ENCODE results near the gene TMPRSS3.

Gene TMPRSS3

GRCh38 chr21:42348762-42349161, 47.1 kb downstream of the TMPRSS3 start:
- DNase-seq = no peak

GRCh38 chr21:42347601-42348327, 48.1 kb downstream of the TMPRSS3 start:
- DNase-seq = no peak

DNA sequence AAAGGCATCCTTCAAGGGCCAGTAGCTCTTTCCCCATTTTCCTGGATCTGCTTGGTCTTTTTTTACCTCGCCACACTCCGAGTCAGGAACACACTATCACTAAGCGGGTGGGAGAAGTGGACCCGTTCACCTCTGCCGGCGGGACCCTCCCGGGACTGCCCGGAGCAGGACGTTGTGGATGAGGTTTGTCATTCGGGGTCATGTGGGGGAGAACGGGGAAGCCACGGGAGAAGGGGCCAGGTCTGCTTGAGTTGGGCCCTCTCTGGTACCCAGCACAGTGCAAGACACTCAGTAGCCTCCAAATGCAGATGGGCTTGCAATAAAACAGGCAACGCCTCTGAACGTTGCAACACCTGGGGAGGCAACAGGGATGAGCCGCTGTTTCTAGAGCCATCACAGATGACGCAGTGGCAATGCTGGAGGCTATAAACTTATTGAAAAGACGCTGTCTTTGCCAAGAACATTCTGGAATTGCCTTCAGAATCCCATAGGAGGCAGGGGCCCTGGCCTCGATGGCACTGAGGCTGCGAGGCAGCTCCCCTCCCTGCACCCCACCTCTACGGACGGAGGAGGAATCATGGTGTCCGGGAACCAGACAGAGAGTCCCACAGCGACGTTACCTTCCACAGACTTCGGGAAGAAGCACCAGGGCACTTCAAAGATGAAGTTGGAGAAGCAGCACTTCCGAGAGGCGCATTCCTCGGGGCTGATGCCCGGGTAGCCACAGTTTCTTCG, 48.8 kb downstream of the TMPRSS3 start:
- no peak for DNase-seq

- DNase-seq = no peak
These were observed 49.4 kb downstream of the TMPRSS3 start for GRCh38 chr21:42346441-42346840.

GRCh38 chr21:42344631-42345030, 51.2 kb downstream of the TMPRSS3 start:
- DNase-seq = no peak

DNA sequence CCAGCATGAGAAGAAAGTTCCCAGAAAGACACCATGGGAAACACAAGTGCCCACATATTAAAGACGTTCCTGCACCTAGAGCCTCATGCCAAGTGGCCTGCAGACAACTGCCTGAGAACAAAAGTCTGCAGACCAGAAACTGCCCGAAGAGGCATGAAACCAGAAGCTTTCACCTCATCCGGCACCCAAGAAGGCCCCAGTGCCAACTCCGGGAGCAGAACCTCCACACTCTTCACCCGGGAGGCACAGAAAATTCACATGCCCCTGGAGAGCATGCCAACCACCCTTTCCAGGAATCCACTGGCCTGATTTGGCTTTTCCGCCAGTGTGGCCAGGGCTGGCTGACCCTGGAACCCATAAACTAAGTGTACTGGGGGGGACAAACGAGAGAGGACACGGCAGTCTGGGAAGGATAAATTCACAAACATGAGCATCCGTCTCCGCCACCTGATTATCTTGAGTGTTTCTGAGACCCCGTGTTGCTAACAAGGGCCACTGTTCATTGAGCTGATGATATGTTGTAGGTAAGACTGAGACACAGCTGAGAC, 51.8 kb downstream of the TMPRSS3 start:
- DNase-seq = no peak

- no peak for DNase-seq
These were observed 52.3 kb downstream of the TMPRSS3 start for GRCh38 chr21:42343556-42343955.

- no peak for DNase-seq
These were observed 52.8 kb downstream of the TMPRSS3 start for GRCh38 chr21:42343101-42343500.

GRCh38 chr21:42341776-42342542, 53.9 kb downstream of the TMPRSS3 start:
- no peak for DNase-seq

DNA sequence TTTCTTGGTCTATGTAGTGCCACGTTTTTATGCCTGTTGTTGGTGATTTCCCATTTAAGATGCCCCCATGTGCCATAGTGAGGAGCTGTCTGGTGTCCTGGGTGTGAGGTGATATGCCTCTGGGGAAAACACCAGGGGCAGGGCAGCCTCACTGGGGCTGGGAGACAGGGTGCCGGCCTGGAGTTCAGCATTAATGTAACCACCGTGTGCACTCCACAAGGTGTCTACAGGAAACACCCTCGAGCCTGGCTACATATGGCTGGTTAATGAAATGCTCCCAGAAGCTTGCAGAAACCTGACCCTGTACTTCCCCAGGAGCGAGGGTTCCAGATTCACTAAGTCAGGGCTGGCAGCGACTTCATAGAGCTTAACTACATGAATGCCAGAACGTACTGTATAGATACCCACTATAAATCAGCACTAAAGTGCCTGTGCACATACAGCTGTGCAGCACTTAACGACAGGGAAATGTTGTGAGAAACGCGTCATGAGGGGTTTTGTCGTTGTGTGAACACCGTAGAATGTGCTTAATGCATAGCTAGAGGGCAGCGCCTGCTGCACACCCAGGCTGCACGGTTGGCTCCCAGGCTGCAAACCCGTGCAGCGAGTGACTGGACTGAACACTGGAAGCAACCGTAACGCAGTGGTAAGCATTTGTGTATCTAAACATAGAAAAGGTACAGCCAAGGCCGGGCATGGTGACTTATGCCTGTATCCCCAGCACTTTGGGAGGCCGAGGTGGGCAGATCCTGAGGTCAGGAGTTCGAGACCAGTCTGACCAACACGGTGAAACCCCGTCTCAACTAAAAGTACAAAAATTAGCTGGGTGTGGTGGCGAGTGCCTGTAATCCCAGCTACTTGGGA, 55.4 kb downstream of the TMPRSS3 start:
- DNase-seq = no peak

- no peak for DNase-seq
These were observed 56.8 kb downstream of the TMPRSS3 start for GRCh38 chr21:42338729-42339715.

DNA sequence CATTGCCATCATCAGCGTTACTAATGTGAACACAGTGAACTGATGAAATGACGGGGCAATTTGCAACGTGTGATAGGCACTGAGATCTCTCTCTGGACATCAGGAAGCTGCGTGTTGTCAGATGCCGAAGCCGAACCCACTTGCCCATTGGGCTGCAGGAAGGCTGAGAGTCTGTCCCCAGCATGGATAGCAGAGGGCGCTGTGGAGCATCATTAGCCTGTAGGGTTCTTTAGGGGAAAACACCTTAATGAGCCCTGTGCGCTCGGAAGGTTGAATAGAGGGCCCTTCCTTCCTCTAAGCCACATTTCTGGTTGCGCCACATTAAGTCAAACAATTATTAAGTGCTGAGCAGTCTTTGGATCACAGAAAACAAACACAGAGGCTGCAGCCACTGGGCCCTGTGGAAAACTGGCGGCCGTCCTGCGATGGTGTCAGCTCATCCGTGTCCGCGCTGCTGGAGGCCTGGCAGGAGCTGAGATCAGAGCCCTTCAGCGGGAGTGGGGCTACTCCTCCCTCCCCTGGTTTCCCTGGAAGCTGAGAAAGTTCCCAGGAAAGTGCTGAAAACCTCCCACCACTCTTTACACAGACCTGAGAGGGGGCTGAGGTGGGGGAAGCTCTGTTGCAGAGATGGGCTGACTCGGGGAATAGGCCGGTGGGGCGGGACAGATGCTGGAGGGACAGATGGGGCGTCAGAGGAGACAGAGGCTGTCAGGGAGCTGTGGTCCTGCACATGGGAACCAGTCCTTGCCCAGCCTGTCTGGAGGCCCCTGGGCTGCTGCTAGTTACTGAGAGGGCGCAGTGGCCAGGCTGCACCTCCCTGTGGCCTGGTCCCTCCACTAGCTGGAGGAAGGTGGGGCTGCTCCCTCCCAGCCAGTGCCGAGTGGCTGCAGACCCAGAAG, 57.8 kb downstream of the TMPRSS3 start:
- no peak for DNase-seq

- no peak for DNase-seq
These were observed 58.6 kb downstream of the TMPRSS3 start for GRCh38 chr21:42337276-42337675.

DNA sequence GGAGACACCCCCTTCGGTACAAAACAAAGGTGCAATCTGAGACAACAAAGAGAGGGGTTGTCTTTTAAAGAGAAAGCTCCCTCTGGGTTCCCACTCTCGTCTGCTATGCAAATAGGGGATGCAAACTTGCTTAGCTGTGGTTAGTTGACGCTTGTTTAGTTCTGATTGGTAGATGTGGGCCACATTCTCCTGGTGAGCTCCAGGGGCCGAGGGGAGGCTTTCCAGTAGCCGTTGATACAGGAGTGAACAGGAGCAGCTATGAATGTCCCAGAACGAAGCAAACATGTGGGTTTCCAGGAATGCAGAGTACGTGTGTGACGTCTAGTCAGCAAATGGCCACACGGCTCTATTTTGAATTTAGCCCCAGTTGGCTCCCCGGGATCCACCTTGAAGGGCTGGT, 59.8 kb downstream of the TMPRSS3 start:
- no peak for DNase-seq

DNA sequence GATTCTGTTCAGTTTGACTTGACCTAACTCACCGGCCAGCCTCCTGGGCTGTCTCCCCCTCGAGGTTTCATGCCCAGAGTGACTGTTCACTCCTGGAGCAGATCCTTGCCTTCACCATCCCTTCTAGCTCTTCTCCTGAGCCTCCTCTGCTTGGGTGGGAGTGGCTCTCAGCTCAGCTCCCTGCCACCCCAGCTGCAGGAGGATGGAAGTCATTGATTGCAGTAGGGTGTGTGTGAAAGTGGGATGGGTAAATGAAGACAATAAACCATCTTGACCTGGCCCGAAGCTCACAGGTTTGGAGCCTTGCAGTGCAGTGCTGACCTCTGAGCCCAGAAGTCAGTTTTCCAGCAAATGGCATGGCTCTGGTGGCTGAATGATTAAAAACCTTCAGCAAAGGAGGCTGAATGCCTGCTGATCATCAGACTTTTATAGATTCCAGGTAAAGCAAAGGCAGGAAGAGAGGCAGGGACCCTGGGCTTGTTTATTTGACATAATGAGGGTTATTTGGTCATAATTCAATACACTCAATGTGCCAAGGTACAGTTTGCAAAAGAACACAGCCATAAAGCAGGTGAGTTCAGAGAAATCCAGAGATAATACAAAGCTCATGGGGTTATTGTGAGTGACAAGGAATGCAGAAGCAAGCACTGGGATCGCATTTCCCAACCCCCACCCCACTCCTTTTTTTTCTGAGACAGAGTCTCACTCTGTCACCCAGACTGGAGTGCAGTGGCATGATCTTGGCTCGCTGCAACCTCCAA, 63.1 kb downstream of the TMPRSS3 start:
- no peak for DNase-seq

DNA sequence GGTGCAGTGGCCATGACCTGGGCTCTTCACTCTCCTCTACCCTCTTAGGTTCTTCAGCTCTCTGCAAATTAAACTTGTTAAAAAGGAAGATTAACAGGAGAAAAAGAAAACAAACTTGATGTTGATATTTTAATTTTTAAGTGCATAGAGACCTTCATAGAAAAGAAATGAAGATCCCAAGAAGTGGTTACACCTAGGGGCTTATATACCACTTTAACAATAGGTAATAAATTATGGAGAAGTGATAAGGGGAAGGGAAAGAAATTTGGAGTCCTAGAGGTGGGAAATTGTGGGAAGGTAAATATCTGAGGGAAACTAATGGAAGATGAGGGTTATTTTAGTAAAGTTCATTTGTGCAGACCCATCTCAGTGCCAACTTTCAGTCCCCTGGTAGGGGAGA, 64.2 kb downstream of the TMPRSS3 start:
- no peak for DNase-seq

DNA sequence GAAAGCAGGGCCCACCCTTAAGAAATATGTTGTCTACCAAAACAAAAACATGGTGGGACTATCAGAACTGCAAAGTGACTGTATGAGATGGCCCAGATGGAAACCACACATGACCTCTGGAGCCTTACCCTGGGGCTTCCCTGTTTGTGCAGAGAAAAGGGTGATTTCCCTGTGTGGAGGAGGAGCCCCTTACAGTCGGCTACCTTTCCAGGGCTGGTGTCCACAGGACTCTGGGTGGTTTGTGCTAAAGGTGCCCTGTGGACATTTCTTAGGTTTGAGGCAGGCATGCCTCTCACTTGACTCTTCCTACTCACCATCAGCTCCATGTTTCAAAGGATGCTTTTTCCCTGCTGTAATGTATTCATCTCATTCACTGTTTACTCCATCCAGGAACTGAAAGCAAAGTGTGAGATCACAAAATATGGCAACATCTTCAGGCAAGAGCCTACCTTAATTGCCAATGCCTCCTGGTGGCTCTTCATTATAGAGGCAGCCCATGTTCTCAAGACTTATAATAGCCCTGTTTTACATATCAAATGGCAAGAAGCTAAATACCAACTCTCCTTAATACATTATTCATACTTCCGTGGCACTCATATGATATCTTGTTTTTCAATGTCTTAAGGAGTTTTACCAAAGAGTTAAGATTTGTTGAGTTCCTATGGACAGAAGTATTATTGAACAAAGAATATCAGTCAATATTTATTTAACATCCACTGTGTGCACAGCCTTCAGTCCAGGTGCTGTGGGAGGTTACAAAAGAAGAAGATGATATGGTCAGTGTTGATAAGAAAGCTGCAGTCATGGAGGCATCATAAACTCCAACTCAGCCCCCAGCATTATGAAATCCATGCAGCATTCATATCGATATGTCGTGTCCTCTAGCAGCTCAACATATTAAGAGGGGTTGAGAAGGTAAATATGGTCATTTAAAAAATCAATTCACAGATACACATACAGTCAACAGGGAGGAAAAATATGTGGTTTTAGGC, 65.2 kb downstream of the TMPRSS3 start:
- no peak for DNase-seq

- no peak for DNase-seq
These were observed 71.0 kb downstream of the TMPRSS3 start for GRCh38 chr21:42324896-42325295.
